ENCODE results near the gene MND1. TPM values are rescaled to one million over a fixed set of nuclear protein-coding genes. Genes with fewer than 3 reads are reported as not detected.
"Not testable (repeated sequence)": the region's sequence is repeated elsewhere in the genome, so short reads cannot be mapped to it uniquely, and the experiment has no call there.

Gene MND1
- total and polyA plus RNA-seq, 2 donors (not counting 3 experiments of a cell fraction or from before 2014, with no cell fraction given): 0.66 to 7.7 TPM

DNA sequence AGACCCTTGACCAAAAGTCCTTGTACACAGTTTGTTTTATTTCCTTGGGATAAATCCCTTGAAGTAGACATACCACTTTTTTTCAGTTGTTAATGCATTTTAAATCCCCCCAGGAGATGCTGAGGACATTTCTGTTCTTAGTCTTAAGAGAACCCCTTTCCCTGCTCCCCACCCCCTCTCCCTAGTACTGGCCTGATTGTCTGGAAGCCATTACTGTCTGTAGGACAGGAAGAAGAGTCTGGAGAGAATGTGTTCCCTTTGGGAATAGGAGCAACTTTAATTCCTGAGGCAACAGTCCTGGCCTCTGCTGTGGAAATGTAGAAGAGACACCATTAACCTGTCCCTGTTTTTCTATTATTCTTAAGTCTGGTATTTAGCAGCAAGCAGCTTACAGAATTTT, 69.4 kb downstream of the MND1 start:
- Histone ChIP-seq H3K27me3 (ENCODE audit: control insufficient read depth in 2 of 2, insufficient read depth in 2 of 2, low read length in 2 of 2) (no peaks in the 10 kb centered on the region), H3K27ac (ENCODE audit: insufficient read depth, low read depth, low read length) (no peak overlapping the region), H4K20me1 (replicated peaks; ENCODE audit: control insufficient read depth, extremely low read depth, insufficient read depth, low read length) (no peaks in the 10 kb centered on the region), H3K9me1 (replicated peaks; ENCODE audit: control insufficient read depth, extremely low read depth, insufficient read depth, low read length) (no peaks in the 10 kb centered on the region), H2AFZ (ENCODE audit: low read depth, low read length) (no peak overlapping the region), H3K4me2 (ENCODE audit: insufficient read depth, low read length) (no peak overlapping the region), H3K9ac (replicated peaks; ENCODE audit: extremely low read depth, insufficient read depth, low read length) (no peak overlapping the region), H3K4me3 (replicated peaks in 1 of 3; ENCODE audit: insufficient read depth in 1 of 3, low read depth in 1 of 3, low read length in 3 of 3) (no peak overlapping the region), H3K9me3 (replicated peaks; ENCODE audit: control insufficient read depth, insufficient read depth, low read length) (no peaks in the 10 kb centered on the region), H3K79me2 (ENCODE audit: control insufficient read depth, insufficient read depth, low read length) (no peaks in the 10 kb centered on the region), H3K36me3 (ENCODE audit: control insufficient read depth in 2 of 2, extremely low read depth in 1 of 2, insufficient read depth in 2 of 2, low read length in 2 of 2) (no peaks in the 10 kb centered on the region), H3K4me1 (ENCODE audit: control insufficient read depth, extremely low read depth, insufficient read depth, low read length) (peaks cover 2% of the 10 kb centered on the region)
- CTCF ChIA-PET: no interaction called here
- intact Hi-C loops (cut with micrococcal nuclease): no loop called here
- POLR2A ChIA-PET: no interaction called here
- no TSS peak for BruUV-seq (replicated peaks)
- dilution Hi-C loops (cut with MboI; ENCODE audit: extremely low pct_ligation_motif_present, low sequenced_read_pairs): no loop called here
- FAIRE-seq (no peak), DNase-seq (ENCODE audit: low read depth, low spot score) (no peak)
- TF ChIP-seq POLR2AphosphoS5 (IDR thresholded peaks at IDR 0.05; ENCODE audit: insufficient read depth, low read depth, low read length) (no peak), GATA2 (IDR thresholded peaks at IDR 0.05; ENCODE audit: insufficient read depth, insufficient read length, low read depth, low read length) (no peak), POLR2A (IDR thresholded peaks at IDR 0.05; ENCODE audit: low read depth, low read length) (no peak), EZH2 (IDR thresholded peaks at IDR 0.05; ENCODE audit: borderline replicate concordance, low read depth, low read length, severe bottlenecking) (no peak), JUN (IDR thresholded peaks at IDR 0.05; ENCODE audit: borderline replicate concordance, insufficient read depth, insufficient read length, low read depth) (no peak), MYC (IDR thresholded peaks at IDR 0.05; ENCODE audit: low read depth, low read length) (no peak), FOS (IDR thresholded peaks at IDR 0.05; ENCODE audit: borderline replicate concordance, insufficient read depth, low read length) (no peak)
- TF ChIP-seq, protein P1, sequence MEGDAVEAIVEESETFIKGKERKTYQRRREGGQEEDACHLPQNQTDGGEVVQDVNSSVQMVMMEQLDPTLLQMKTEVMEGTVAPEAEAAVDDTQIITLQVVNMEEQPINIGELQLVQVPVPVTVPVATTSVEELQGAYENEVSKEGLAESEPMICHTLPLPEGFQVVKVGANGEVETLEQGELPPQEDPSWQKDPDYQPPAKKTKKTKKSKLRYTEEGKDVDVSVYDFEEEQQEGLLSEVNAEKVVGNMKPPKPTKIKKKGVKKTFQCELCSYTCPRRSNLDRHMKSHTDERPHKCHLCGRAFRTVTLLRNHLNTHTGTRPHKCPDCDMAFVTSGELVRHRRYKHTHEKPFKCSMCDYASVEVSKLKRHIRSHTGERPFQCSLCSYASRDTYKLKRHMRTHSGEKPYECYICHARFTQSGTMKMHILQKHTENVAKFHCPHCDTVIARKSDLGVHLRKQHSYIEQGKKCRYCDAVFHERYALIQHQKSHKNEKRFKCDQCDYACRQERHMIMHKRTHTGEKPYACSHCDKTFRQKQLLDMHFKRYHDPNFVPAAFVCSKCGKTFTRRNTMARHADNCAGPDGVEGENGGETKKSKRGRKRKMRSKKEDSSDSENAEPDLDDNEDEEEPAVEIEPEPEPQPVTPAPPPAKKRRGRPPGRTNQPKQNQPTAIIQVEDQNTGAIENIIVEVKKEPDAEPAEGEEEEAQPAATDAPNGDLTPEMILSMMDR (IDR thresholded peaks at IDR 0.05; ENCODE audit: extremely low read depth in 1 of 2, insufficient read depth in 1 of 2, low read depth in 1 of 2, low read length in 2 of 2): no peak
- TF ChIP-seq, protein P2, sequence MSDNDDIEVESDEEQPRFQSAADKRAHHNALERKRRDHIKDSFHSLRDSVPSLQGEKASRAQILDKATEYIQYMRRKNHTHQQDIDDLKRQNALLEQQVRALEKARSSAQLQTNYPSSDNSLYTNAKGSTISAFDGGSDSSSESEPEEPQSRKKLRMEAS (IDR thresholded peaks at IDR 0.05; ENCODE audit: insufficient read depth, insufficient read length): no peak

DNA sequence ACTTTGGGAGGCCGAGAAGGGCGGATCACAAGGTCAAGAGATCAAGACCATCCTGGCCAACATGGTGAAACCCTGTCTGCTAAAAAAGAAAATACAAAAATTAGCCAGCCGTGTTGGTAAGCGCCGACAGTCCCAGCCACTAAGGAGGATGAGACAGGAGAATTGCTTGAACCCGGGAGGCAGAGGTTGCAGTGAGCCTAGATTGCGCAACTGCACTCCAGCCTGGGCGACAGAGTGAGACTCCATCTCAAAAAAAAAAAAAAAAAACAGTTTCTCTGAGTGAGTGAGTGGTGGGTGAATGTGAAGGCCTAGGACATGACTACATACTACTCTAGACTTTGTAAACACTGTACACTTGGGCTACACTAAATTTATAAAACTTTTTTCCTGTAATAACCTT, 72.0 kb downstream of the MND1 start:
- DNase-seq (ENCODE audit: low read depth, low spot score); POLR2A ChIA-PET; intact Hi-C loops (cut with micrococcal nuclease); H3K4me2 ChIP-seq (ENCODE audit: insufficient read depth, low read length); H2AFZ ChIP-seq (ENCODE audit: low read depth, low read length); H3K27ac ChIP-seq (ENCODE audit: insufficient read depth, low read depth, low read length); H3K4me1 ChIP-seq (ENCODE audit: control insufficient read depth, extremely low read depth, insufficient read depth, low read length); dilution Hi-C loops (cut with MboI; ENCODE audit: extremely low pct_ligation_motif_present, low sequenced_read_pairs); H3K36me3 ChIP-seq (ENCODE audit: control insufficient read depth in 2 of 2, extremely low read depth in 1 of 2, insufficient read depth in 2 of 2, low read length in 2 of 2); H3K79me2 ChIP-seq (ENCODE audit: control insufficient read depth, insufficient read depth, low read length); H3K9ac ChIP-seq (replicated peaks; ENCODE audit: extremely low read depth, insufficient read depth, low read length); H4K20me1 ChIP-seq (replicated peaks; ENCODE audit: control insufficient read depth, extremely low read depth, insufficient read depth, low read length); H3K9me1 ChIP-seq (replicated peaks; ENCODE audit: control insufficient read depth, extremely low read depth, insufficient read depth, low read length); H3K27me3 ChIP-seq (ENCODE audit: control insufficient read depth in 2 of 2, insufficient read depth in 2 of 2, low read length in 2 of 2); H3K9me3 ChIP-seq (replicated peaks; ENCODE audit: control insufficient read depth, insufficient read depth, low read length); BruUV-seq (replicated peaks); H3K4me3 ChIP-seq (replicated peaks in 1 of 3; ENCODE audit: insufficient read depth in 1 of 3, low read depth in 1 of 3, low read length in 3 of 3); FAIRE-seq: not testable (repeated sequence)
- CTCF ChIA-PET: interaction anchor here (1.4 kb wide), 1 partner anchor 12 kb away, joined by 3 read pairs; no protein-coding TSS in a partner anchor

Data from endothelial cell of umbilical vein (primary cell).